HG03095 (cell line): ENCODE data around the gene OXLD1.
A peak's percentile ranks its signal among the peaks of the same experiment; 100 is the strongest.

ENCODE experiments used
- ATAC-seq: cut with Tn5 transposase; IDR thresholded peaks from one replicate; pipeline ENCODE4 v1.9.1; 2021; ENCODE audit warnings: moderate library complexity; ENCODE audit not compliant: unreplicated experiment

Gene OXLD1

GRCh38 chr17:81702934-81703746 is 36.7 kb upstream of the OXLD1 start, which contains the start of gene MRPL12:
TSS of gene MRPL12 (plus strand) at chr17:81703367. CDS start at chr17:81703502, 135 bp downstream.
- peak; percentile 68 for ATAC-seq

GRCh38 chr17:81701288-81702071 is 35.1 kb upstream of the OXLD1 start:
- ATAC-seq, result no peak

- no peak for ATAC-seq
Measured at GRCh38 chr17:81700353-81701287, 34.2 kb upstream of the OXLD1 start.

GRCh38 chr17:81697261-81698044 is 31.0 kb upstream of the OXLD1 start:
- ATAC-seq, result no peak

- ATAC-seq, result no peak
Measured at GRCh38 chr17:81696218-81696941, 30.0 kb upstream of the OXLD1 start.

GRCh38 chr17:81695801-81696200 is 29.4 kb upstream of the OXLD1 start:
- ATAC-seq, result no peak

GRCh38 chr17:81695211-81695610 is 28.8 kb upstream of the OXLD1 start:
- no peak for ATAC-seq

- ATAC-seq, result no peak
Measured at GRCh38 chr17:81694810-81695209, 28.4 kb upstream of the OXLD1 start.

- no peak for ATAC-seq
Measured at GRCh38 chr17:81693509-81694210, 27.3 kb upstream of the OXLD1 start.

- no peak for ATAC-seq
Measured at GRCh38 chr17:81691608-81692007, 25.2 kb upstream of the OXLD1 start.

- ATAC-seq, result no peak
Measured at GRCh38 chr17:81691196-81691595, 24.8 kb upstream of the OXLD1 start.

- ATAC-seq, result no peak
Measured at GRCh38 chr17:81690549-81690948, 24.1 kb upstream of the OXLD1 start.

- no peak for ATAC-seq
Measured at GRCh38 chr17:81690066-81690465, 23.7 kb upstream of the OXLD1 start.

- no peak for ATAC-seq
Measured at GRCh38 chr17:81688616-81689015, 22.2 kb upstream of the OXLD1 start.

GRCh38 chr17:81687770-81688541 is 21.6 kb upstream of the OXLD1 start:
- no peak for ATAC-seq

GRCh38 chr17:81686614-81687013 is 20.2 kb upstream of the OXLD1 start:
- ATAC-seq, result no peak

- ATAC-seq, result no peak
Measured at GRCh38 chr17:81685108-81685507, 18.7 kb upstream of the OXLD1 start.

GRCh38 chr17:81684442-81684911 is 18.1 kb upstream of the OXLD1 start:
- no peak for ATAC-seq
